GM12875 (cell line): ENCODE measurements around the gene MSL1.

Experiments
- H3K4me3 ChIP-seq: one replicate; pipeline ENCODE4 v1.5.1; 2011; ENCODE audit warnings: low read depth, low read length, control low read depth
- TF ChIP-seq, protein P1 (sequence below): IDR thresholded peaks from 2 replicates; pipeline ENCODE4 v1.5.1; 2011; ENCODE audit warnings: low read depth, mild to moderate bottlenecking, control low read depth, inconsistent platforms, low read length, moderate library complexity, borderline replicate concordance; ENCODE audit not compliant: insufficient read depth

The MSL1 gene

DNA sequence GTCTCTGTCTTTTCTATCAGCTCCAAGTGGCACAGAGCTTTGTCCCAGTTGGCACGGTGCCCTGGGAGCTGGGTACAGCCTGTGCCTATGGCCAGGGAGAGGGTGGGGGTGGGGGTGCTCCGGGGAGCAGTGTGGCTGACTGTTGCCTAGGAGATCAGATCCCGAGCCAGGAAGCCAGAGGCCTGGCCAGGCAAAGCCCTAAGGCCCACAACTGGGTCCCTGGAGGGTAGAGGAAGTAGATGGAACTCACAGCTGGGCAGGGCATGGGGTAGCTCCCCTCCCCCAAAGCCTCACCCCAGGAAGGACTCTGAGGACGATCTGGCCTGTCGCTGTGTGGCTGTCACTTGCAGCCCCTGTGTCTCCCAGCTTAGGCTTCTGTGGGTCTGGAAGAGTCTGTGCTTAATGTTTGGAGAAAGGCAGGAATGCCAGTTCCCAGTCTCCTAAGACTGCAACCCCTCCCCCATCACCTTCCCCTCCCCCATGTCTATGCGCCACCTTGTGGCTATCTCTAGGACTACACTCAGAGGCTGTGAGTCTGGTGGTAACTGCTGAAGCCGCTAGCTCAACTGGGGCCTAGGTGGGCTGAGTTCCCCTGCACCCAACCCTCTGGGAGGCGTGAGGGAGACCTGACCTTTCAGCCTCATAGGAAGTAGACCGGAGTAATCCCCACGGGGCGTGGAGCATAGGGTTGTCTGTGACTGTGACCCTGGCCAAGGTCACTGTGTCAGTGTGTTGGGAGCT, 46.4 kb upstream of the MSL1 start:
- TF ChIP-seq, protein P1, sequence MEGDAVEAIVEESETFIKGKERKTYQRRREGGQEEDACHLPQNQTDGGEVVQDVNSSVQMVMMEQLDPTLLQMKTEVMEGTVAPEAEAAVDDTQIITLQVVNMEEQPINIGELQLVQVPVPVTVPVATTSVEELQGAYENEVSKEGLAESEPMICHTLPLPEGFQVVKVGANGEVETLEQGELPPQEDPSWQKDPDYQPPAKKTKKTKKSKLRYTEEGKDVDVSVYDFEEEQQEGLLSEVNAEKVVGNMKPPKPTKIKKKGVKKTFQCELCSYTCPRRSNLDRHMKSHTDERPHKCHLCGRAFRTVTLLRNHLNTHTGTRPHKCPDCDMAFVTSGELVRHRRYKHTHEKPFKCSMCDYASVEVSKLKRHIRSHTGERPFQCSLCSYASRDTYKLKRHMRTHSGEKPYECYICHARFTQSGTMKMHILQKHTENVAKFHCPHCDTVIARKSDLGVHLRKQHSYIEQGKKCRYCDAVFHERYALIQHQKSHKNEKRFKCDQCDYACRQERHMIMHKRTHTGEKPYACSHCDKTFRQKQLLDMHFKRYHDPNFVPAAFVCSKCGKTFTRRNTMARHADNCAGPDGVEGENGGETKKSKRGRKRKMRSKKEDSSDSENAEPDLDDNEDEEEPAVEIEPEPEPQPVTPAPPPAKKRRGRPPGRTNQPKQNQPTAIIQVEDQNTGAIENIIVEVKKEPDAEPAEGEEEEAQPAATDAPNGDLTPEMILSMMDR: peak; percentile 91
- H3K4me3 ChIP-seq: no peak overlapping the region

DNA sequence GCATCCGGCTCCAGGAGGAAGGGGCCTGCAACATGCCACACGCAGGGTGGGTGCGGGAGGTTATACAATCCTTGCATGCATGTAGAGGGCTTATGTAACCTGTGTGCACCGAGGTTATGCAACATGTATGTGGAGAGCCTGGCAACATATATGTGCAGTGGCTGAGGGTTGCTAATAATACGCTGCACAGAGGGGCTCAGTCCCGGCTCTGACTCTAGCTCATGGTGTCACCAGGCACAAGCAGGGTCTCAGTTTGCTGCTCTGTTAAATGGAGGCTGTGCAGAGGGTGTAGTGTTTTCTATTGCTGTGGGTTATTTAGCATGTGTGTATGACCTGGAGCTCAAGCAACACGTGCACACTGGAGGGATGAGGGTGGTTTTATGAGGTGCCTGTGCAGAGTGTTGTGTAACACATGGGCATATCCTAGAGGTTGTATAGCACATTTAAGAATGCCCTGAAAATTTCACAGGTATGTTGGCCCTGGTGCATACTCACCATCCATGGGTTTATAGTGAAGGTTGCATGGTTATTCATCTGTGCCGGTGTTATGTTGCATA, 45.8 kb upstream of the MSL1 start:
- H3K4me3 ChIP-seq: no peak overlapping the region
- TF ChIP-seq, protein P1: no peak

DNA sequence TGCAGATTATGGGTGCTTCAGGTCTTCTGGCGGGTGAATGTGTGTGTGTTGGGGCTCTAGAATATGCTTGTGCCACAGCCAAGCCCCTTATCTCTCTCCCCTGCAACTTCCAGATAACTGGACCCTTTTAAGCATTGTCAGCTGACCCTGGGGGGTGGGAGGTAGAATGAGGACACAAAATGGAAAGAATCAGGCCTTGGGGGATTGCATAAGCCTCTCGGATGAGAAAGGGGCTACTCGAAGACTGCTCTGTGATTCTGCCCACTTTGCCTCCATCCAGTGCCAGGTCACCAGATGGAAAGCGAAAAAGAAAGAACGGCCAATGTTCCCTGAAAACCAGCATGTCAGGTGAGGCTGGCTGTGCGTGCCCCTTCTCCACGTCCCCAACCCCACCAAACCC, 45.2 kb upstream of the MSL1 start:
- TF ChIP-seq, protein P1: no peak

DNA sequence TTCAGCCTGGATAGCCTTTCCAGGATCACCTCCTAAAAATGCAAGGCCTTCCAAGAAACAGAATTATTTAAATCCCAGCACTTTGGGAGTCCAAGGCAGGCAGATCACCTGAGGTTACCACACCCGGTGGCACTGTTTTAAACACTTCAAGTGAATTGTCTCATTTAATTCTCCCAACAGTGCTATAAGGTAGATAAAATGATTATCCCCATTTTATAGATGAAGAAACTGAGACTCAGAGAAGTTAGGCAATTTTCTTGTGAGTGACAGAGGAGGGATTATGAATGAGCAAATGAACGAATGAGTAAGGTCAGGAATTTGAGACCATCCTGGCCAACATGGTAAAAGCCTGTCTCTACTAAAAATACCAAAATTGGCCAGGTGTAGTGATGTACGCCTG, 42.2 kb upstream of the MSL1 start:
- H3K4me3 ChIP-seq: no peak overlapping the region
- TF ChIP-seq, protein P1: no peak

More for the DNA sequence above, 45.2 kb upstream of the MSL1 start:
- no peak overlapping the region for H3K4me3 ChIP-seq

DNA sequence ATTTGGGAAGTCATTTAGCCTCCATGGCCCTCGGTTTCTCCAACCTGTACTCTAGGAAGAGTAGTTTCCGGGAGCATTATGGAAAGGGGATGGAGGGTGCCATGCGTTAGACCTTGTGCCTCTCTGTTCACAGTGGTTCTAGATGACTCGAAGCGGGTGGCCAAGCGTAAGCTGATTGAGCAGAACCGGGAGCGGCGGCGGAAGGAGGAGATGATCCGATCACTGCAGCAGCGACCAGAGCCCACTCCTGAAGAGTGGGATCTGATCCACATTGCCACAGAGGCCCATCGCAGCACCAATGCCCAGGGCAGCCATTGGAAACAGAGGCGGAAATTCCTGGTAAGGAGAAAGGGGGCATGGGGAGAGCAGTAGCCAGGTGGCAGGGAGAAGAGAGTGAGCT, 37.3 kb upstream of the MSL1 start:
- H3K4me3 ChIP-seq: no peak overlapping the region

DNA sequence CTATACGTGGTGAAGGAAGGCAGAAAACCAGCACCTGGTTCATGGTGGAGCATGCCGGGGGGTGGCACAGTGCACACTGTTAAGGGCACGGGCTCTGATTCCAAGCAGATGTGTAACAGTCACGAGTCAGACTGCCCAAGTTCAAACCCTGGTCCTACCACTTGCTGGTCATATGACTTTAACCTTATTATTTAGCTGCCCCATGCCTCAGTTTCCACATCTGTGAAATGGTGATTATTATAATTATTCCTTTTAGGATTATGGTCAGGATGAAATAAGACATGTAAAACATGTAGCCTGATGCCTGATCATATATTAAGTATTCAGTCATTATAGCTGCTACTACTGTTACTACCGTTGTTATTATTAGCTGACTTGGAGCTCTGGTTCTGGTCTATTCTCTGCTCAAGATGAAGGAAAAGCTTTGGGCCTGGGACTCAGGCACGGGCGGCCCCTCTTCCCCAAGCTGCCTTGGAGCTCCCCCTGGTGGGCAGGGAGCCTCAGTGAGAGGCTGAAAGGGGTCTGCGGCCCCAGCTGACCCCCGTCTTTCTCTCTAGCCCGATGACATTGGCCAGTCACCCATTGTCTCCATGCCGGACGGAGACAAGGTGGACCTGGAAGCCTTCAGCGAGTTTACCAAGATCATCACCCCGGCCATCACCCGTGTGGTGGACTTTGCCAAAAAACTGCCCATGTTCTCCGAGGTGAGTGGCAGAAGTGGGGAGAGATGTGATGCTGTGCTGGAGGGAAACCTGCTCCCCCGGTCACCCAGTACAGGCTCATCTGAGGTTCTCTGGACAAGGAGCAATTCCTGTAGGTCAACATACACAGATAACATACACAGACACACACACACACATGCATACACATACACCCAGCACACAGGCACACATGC, 35.4 kb upstream of the MSL1 start:
- no peak overlapping the region for H3K4me3 ChIP-seq
- TF ChIP-seq, protein P1: peak; percentile 91

More for the DNA sequence above, 37.3 kb upstream of the MSL1 start:
- TF ChIP-seq, protein P1: no peak
